Mucosa of descending colon (tissue), 3 donors: ENCODE measurements around the gene STMP1. TPM values are rescaled to one million over a fixed set of nuclear protein-coding genes. Genes with fewer than 3 reads are reported as not detected.
"Not testable (repeated sequence)": the region's sequence is repeated elsewhere in the genome, so short reads cannot be mapped to it uniquely, and the experiment has no call there.

Source experiments
- ATAC-seq: fragments of 200-7000 bp; cut with Tn5 transposase; one replicate; pipeline ENCODE4 v1.9.1; 2020; ENCODE audit warnings: mild to moderate bottlenecking, moderate library complexity
- DNase-seq, 3 donors: peaks; one replicate each; pipeline ENCODE4 v3.0.0-alpha.2; 2020
- H3K36me3 ChIP-seq: fragments of 200-600 bp; one replicate; pipeline ENCODE4 v1.8.0; 2021; ENCODE audit warnings: low read depth, mild to moderate bottlenecking
- H3K4me1 ChIP-seq: fragments of 200-600 bp; one replicate; pipeline ENCODE4 v1.8.0; 2021; ENCODE audit warnings: low read depth, mild to moderate bottlenecking
- H3K4me3 ChIP-seq: fragments of 200-600 bp; one replicate; pipeline ENCODE4 v1.8.0; 2021; ENCODE audit warnings: mild to moderate bottlenecking
- H3K9me3 ChIP-seq: fragments of 200-600 bp; one replicate; pipeline ENCODE4 v1.8.0; 2021; ENCODE audit warnings: mild to moderate bottlenecking
- CTCF ChIP-seq: fragments of 200-600 bp; IDR thresholded peaks from one replicate; pipeline ENCODE4 v1.8.0; 2022; ENCODE audit warnings: antibody characterized with exemption, mild to moderate bottlenecking
- intact Hi-C, 2 donors: fragments of 100-400 bp; cut with DNase I in 1 of 2; cut with micrococcal nuclease in 1 of 2; formaldehyde crosslinking; loops; one replicate each; pipeline versions ENCODE4 v1.11.0 to v1.11.1; 2022; cut with DNase I, micrococcal nuclease
- total RNA-seq, 3 donors: library from RNA; stranded (reverse); fragmentation: NEBNext Ultra II Directional in 2 of 3; extraction: Animal tissue kit (Norgen Biotek cat#: 25700) in 2 of 3; gene quantifications; one replicate each; pipeline versions ENCODE4 v1.2.1 to v1.2.4, GENCODE V29; 2021 to 2023
- donor health status: DM: no; HTN: no; CAD: no; lungs with moderate emphysema.
- donor health status: DM: no; HTN: no; CAD: no.
- donor health status: DM: no; HTN: yes; CAD: no.

STMP1 gene
- total RNA-seq, 3 donors from 2014 or later = 23.5 to 28.5 (median 24.9) TPM

DNA sequence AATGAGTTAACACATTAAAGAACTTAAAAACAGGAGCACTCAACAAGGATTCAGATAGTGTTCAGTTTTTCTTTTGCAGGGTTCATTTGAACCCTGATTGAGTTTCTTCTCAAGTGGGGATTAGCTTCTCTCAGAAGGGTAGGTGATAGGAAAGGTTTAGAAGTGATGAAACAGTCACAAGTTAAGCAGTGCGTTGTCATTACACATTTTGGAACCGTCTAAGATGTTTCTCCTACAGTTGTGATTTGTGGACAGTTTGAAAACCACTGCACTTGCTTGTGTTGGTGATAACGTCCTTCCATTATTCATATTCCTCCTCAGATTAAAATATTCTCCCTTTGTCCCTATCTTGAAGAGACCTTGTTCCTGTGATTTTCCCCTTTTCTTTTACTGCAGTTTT is 2.7 kb downstream of the STMP1 start:
- no peak for DNase-seq
- intact Hi-C loops = no loop called here
- no peak for TF ChIP-seq CTCF
- Histone ChIP-seq H3K4me1 (peaks cover 10% of the 10 kb centered on the region), H3K36me3 (no peaks in the 10 kb centered on the region), H3K4me3 (no peak overlapping the region), H3K9me3 (no peaks in the 10 kb centered on the region)
- ATAC-seq = no peak

DNA sequence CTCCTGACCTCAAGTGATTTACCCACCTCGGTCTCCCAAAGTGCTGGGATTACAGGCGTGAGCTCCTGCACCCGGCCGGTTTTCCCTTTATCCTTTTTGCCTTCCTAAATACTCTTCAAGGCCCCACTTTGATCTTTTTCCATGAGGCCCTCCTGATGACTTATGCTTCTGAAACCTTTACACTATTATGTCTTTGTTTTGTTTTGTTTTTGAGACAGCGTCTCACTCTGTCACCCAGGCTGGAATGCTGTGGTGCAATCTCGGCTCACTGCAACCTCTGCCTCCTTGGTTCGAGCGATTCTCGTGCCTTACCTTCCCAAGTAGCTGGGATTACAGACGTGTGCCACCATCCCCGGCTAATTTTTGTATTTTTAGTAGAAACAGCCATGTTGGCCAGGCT is 3.8 kb downstream of the STMP1 start:
- intact Hi-C loops = no loop called here
- Histone ChIP-seq H3K9me3 (no peaks in the 10 kb centered on the region), H3K4me3 (no peak overlapping the region), H3K4me1 (peaks cover 10% of the 10 kb centered on the region), H3K36me3 (no peaks in the 10 kb centered on the region)
- DNase-seq (no peak), ATAC-seq (no peak)
- no peak for TF ChIP-seq CTCF

GRCh38 chr7:135666846-135667245 is 4.5 kb downstream of the STMP1 start:
- intact Hi-C loops = no loop called here
- no peaks in the 10 kb centered on the region for H3K36me3 ChIP-seq
- ATAC-seq = no peak

GRCh38 chr7:135667626-135668025 is 5.3 kb downstream of the STMP1 start:
- intact Hi-C loops, H3K4me3 ChIP-seq: not testable (repeated sequence)

More at GRCh38 chr7:135666846-135667245, 4.5 kb downstream of the STMP1 start:
- no peak for TF ChIP-seq CTCF
- Histone ChIP-seq H3K4me1 (peaks cover 10% of the 10 kb centered on the region), H3K4me3 (no peak overlapping the region), H3K9me3 (no peaks in the 10 kb centered on the region)
- no peak for DNase-seq

DNA sequence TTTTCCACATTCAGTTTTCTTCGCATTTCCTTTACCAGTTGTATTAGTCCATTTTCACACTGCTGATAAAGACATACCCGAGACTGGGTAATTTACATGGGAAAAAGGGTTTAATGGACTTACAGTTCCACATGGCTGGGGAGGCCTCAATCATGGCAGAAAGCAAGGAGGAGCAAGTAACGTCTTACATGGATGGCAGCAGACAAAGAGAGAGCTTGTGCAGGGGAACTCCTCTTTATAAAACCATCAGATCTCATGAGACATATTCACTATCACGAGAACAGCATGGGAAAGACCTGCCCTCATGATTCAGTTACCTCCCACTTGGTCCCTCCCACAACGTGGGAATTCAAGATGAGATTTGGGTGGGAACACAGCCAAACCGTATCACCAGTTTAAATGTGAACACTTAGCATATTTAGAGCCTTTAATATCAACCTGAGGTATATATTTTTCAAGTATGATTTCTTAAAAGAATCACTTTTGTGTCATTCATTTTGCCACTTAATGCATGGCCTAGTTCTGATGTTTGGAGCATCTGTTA is 6.6 kb downstream of the STMP1 start:
- H3K36me3 ChIP-seq, DNase-seq, intact Hi-C loops, ATAC-seq, H3K4me3 ChIP-seq, H3K9me3 ChIP-seq, H3K4me1 ChIP-seq: not testable (repeated sequence)

More at GRCh38 chr7:135667626-135668025, 5.3 kb downstream of the STMP1 start:
- DNase-seq, ATAC-seq, H3K9me3 ChIP-seq, H3K36me3 ChIP-seq: not testable (repeated sequence)
- H3K4me1 ChIP-seq = peaks cover 10% of the 10 kb centered on the region

DNA sequence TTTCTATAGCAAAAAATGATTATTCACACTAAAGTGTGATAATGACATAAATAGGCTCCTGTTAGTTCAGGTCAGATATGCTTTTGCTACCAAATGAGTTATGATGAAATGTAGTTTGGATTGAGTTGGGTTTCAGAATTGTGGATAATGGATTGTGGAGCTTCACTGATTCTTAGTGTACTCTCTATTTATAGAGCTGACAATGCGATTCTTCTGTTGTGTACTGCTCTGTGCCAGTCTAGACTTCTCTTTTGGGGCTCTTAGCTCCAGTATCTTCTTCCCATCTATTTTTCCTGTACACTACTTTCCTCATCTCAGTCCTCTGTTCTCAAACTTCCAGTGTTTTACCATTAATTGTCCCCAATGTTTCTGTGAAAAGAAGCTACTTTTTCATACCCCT is 7.5 kb downstream of the STMP1 start:
- H3K4me1 ChIP-seq = no peaks in the 10 kb centered on the region
- ATAC-seq = no peak
- no peak for TF ChIP-seq CTCF

GRCh38 chr7:135670179-135670578 is 7.9 kb downstream of the STMP1 start:
- H3K4me1 ChIP-seq = no peaks in the 10 kb centered on the region
- intact Hi-C loops = no loop called here
- no peaks in the 10 kb centered on the region for H3K36me3 ChIP-seq
- ATAC-seq = no peak
- TF ChIP-seq CTCF = no peak
- no peaks in the 10 kb centered on the region for H3K9me3 ChIP-seq
- H3K4me3 ChIP-seq = no peak overlapping the region
- DNase-seq = no peak

More for the DNA sequence above, 7.5 kb downstream of the STMP1 start:
- intact Hi-C loops = no loop called here
- DNase-seq = no peak
- Histone ChIP-seq H3K36me3 (no peaks in the 10 kb centered on the region), H3K4me3 (no peak overlapping the region), H3K9me3 (no peaks in the 10 kb centered on the region)
